GM21528 (cell line): ENCODE data around the gene BGN.

Experiments used
- ATAC-seq: cut with Tn5 transposase; IDR thresholded peaks from one replicate; pipeline ENCODE4 v1.9.1; 2021; ENCODE audit warnings: mild to moderate bottlenecking, moderate library complexity; ENCODE audit not compliant: unreplicated experiment, low FRiP score

The BGN gene

GRCh38 chrX:153502131-153502530 lies 7.4 kb downstream of the BGN start:
- ATAC-seq: no peak

GRCh38 chrX:153502796-153503195 lies 8.0 kb downstream of the BGN start:
- ATAC-seq: no peak

- no peak for ATAC-seq
Measured at GRCh38 chrX:153504445-153505016, 9.8 kb downstream of the BGN start.

GRCh38 chrX:153505361-153505760 lies 10.6 kb downstream of the BGN start:
- ATAC-seq: no peak

GRCh38 chrX:153507484-153508178 lies 12.9 kb downstream of the BGN start:
- peak; percentile 89 for ATAC-seq

GRCh38 chrX:153509592-153509991 lies 14.8 kb downstream of the BGN start:
- ATAC-seq: no peak

GRCh38 chrX:153510383-153510782 lies 15.6 kb downstream of the BGN start:
- no peak for ATAC-seq

GRCh38 chrX:153511784-153512500 lies 17.2 kb downstream of the BGN start:
- no peak for ATAC-seq

GRCh38 chrX:153512501-153512893 lies 17.7 kb downstream of the BGN start:
- ATAC-seq: no peak

GRCh38 chrX:153513265-153513664 lies 18.5 kb downstream of the BGN start:
- ATAC-seq: no peak

GRCh38 chrX:153514259-153514658 lies 19.5 kb downstream of the BGN start:
- no peak for ATAC-seq

- no peak for ATAC-seq
Measured at GRCh38 chrX:153515435-153515834, 20.7 kb downstream of the BGN start.

- no peak for ATAC-seq
Measured at GRCh38 chrX:153516073-153516472, 21.3 kb downstream of the BGN start.

GRCh38 chrX:153517423-153517822 lies 22.6 kb downstream of the BGN start, which contains the start of gene ATP2B3:
Gene ATP2B3, plus strand, starts transcription at chrX:153517642. Its CDS starts 18,606 bp downstream, at chrX:153536248.
- no peak for ATAC-seq

GRCh38 chrX:153517946-153518834 lies 23.4 kb downstream of the BGN start:
- no peak for ATAC-seq

GRCh38 chrX:153519569-153520286 lies 24.9 kb downstream of the BGN start:
- no peak for ATAC-seq

GRCh38 chrX:153520287-153520917 lies 25.6 kb downstream of the BGN start:
- ATAC-seq: no peak

GRCh38 chrX:153521034-153521433 lies 26.3 kb downstream of the BGN start:
- ATAC-seq: no peak

- no peak for ATAC-seq
Measured at GRCh38 chrX:153522259-153522658, 27.5 kb downstream of the BGN start.

GRCh38 chrX:153523269-153523668 lies 28.5 kb downstream of the BGN start:
- ATAC-seq: no peak
